K562 (cell line): ENCODE measurements around the gene PEX5. TPM values are rescaled to one million over a fixed set of nuclear protein-coding genes. Genes with fewer than 3 reads are reported as not detected.

Experiments used
- ATAC-seq: fragments of 200-7000 bp; cut with Tn5 transposase; 3 replicates; pipeline ENCODE4 v1.9.1; 2020; ENCODE audit warnings: moderate library complexity
- BruUV-seq: library from RNA; stranded (reverse); fragments of 400-500 nt; replicated peaks from 2 replicates; lab custom pipeline; 2021; lab: Mats Ljungman, UMichigan
- CTCF ChIA-PET: fragments of 300-600 bp; formaldehyde crosslinking; extraction: SDS; loops from one replicate; lab custom pipeline; 2021; ENCODE audit warnings: low intra/inter-chr PET ratio; lab: Yijun Ruan, JAX
- POLR2A ChIA-PET: fragments of 300-600, 350-650 bp; sonication (Branson Sonifier 250); formaldehyde crosslinking; extraction: SDS; loops from one replicate; lab custom pipeline; 2021; ENCODE audit warnings: antibody characterized with exemption, inconsistent platforms; lab: Yijun Ruan, JAX
- DNase-seq, 4 experiments: peaks; one replicate each; pipeline versions ENCODE4 v3.0.0 to v3.0.0-alpha.2; 2011 to 2018; ENCODE audit warnings: low spot score in 3 of 4, mixed read lengths in 3 of 4; ENCODE audit errors: extremely low read depth in 1 of 4
- FAIRE-seq: peaks from 2 replicates; lab custom pipeline; 2011; peaks lifted over from hg19 to GRCh38; lab: Jason Lieb, UNC
- H2AFZ ChIP-seq: 2 replicates; pipeline ENCODE4 v1.6.0; 2011; ENCODE audit warnings: low read depth, low read length, control low read depth, inconsistent platforms
- H3K27ac ChIP-seq: fragments of 200-600 bp; 3 replicates; pipeline ENCODE4 v1.8.0; 2011; ENCODE audit warnings: low read depth, mild to moderate bottlenecking, control low read depth, inconsistent platforms, low read length, moderate library complexity, mixed read lengths; ENCODE audit errors: extremely low read depth
- H3K27me3 ChIP-seq, 2 experiments: fragments of 300-600 bp in 1 of 2; 2 replicates in 1 of 2; 3 replicates in 1 of 2; pipeline versions ENCODE4 v1.6.0 to v1.8.0; 2011; ENCODE audit warnings: inconsistent platforms in 2 of 2, low read length in 2 of 2, mild to moderate bottlenecking in 1 of 2, mixed read lengths in 1 of 2, moderate library complexity in 1 of 2; ENCODE audit not compliant: control insufficient read depth in 2 of 2, insufficient read depth in 2 of 2
- H3K36me3 ChIP-seq: fragments of 300-600 bp; 3 replicates; pipeline ENCODE4 v1.8.0; 2011; ENCODE audit warnings: mild to moderate bottlenecking, low read length, inconsistent platforms; ENCODE audit not compliant: control insufficient read depth, insufficient read depth
- H3K4me1 ChIP-seq, 2 experiments: fragments of 200-600 bp in 1 of 2; replicated peaks in 1 of 2; 2 replicates in 1 of 2; 3 replicates in 1 of 2; pipeline versions ENCODE4 v1.5.1 to v1.8.0; 2011; ENCODE audit warnings: inconsistent platforms in 2 of 2, low read length in 2 of 2, mild to moderate bottlenecking in 1 of 2, mixed read lengths in 1 of 2, moderate library complexity in 1 of 2; ENCODE audit not compliant: control insufficient read depth in 2 of 2, insufficient read depth in 2 of 2
- H3K4me2 ChIP-seq: 2 replicates; pipeline ENCODE4 v1.6.1; 2011; ENCODE audit warnings: low read length, control low read depth, inconsistent platforms, mixed read lengths; ENCODE audit not compliant: insufficient read depth
- H3K4me3 ChIP-seq: fragments of 200-600 bp; sonication (generic), shearing (Covaris generic); 2 replicates; pipeline ENCODE4 v1.5.1; 2016; ENCODE audit warnings: control low read depth, inconsistent platforms
- H3K79me2 ChIP-seq: fragments of 200-600 bp; 3 replicates; pipeline ENCODE4 v1.8.0; 2011; ENCODE audit warnings: low read length, inconsistent platforms; ENCODE audit not compliant: control insufficient read depth, insufficient read depth
- H3K9ac ChIP-seq, 2 experiments: 2 replicates each; pipeline versions ENCODE4 v1.6.0 to v1.6.1; 2011; ENCODE audit warnings: low read depth in 2 of 2, low read length in 2 of 2, control low read depth in 1 of 2, inconsistent platforms in 1 of 2, mild to moderate bottlenecking in 1 of 2, mixed read lengths in 1 of 2; ENCODE audit not compliant: insufficient read depth in 1 of 2
- H3K9me1 ChIP-seq: one replicate; pipeline ENCODE4 v1.6.0; 2011; ENCODE audit warnings: inconsistent platforms, mild to moderate bottlenecking, low read length, moderate library complexity; ENCODE audit not compliant: control insufficient read depth, insufficient read depth
- H3K9me3 ChIP-seq: replicated peaks from 2 replicates; pipeline ENCODE4 v1.5.1; 2011; ENCODE audit warnings: low read depth, low read length, inconsistent platforms; ENCODE audit not compliant: control insufficient read depth, insufficient read depth
- H4K20me1 ChIP-seq: replicated peaks from 2 replicates; pipeline ENCODE4 v1.6.1; 2011; ENCODE audit warnings: low read length, inconsistent platforms, mixed read lengths; ENCODE audit not compliant: control insufficient read depth, insufficient read depth
- NFIC ChIP-seq: fragments of 450-650 bp; IDR thresholded peaks from 2 replicates; pipeline ENCODE4 v1.6.1; 2017; ENCODE audit warnings: mild to moderate bottlenecking, inconsistent platforms
- RBM25 ChIP-seq: fragments of 200-400 bp; formaldehyde crosslinking; IDR thresholded peaks from 2 replicates; pipeline ENCODE4 v1.6.1; 2018; ENCODE audit warnings: low read length, low read depth, moderate library complexity; ENCODE audit not compliant: severe bottlenecking
- TRIM28 ChIP-seq: fragments of 450-650 bp; IDR thresholded peaks from 2 replicates; pipeline ENCODE4 v1.6.1; 2017
- WGBS: fragments of 100-300 bp; shearing (Covaris generic); methylation state at CpG from one replicate; pipeline ENCODE4 v1.1.6; 2016; ENCODE audit warnings: low coverage, mixed read lengths; ENCODE audit not compliant: insufficient coverage; ENCODE audit errors: missing lambda C conversion rate; 5-methylcytosine and 5-hydroxymethylcytosine counted together
- in situ Hi-C: fragments of 300-500 bp; cut with MboI; formaldehyde crosslinking; loops from 4 replicates; pipeline ENCODE4 v1.15.0; 2018; ENCODE audit warnings: inconsistent platforms, mixed read lengths
- intact Hi-C: fragments of 100-400 bp; cut with micrococcal nuclease; formaldehyde crosslinking; loops from 2 replicates; pipeline ENCODE4 v1.14.2; 2022
- polyA plus RNA-seq, 8 experiments: library from polyadenylated mRNA; depleted of rRNA in 4 of 8; stranded (reverse) in 5 of 8; unstranded in 3 of 8; fragments of >200 nt; fragmentation: Nextera tagmentation in 2 of 8; fragmentation: Illumina TruSeq in 1 of 8; extraction: Ambion mirVana in 2 of 8; extraction: Trizol in 1 of 8; gene quantifications; 2 replicates each; pipeline versions ENCODE4 v1.2.1 to v1.2.3, GENCODE V29; 2011 to 2014; ENCODE audit warnings: inconsistent platforms in 1 of 8, missing spikeins in 1 of 8
- total RNA-seq, 7 experiments: library from RNA; depleted of rRNA in 6 of 7; stranded (reverse); fragments of >200 nt in 6 of 7; fragmentation: Illumina TruSeq in 2 of 7; extraction: Trizol in 2 of 7; gene quantifications; 2 replicates each; pipeline versions ENCODE4 v1.2.1 to v1.2.3, GENCODE V29; 2011 to 2021; ENCODE audit warnings: low replicate concordance in 1 of 7

Gene PEX5
- total and polyA plus RNA-seq, 9 of the 15 experiments (the other 6 are each of a cell fraction or from before 2014, with no cell fraction given): 1.4 to 26.1 (median 14.0) TPM

- no peaks in the 10 kb centered on the region for H3K9me3 ChIP-seq
- H2AFZ ChIP-seq: no peak overlapping the region
- ChIA-PET POLR2A (interaction anchor here (0.6 kb wide), 1 partner anchor 10 kb away, joined by 3 read pairs; no protein-coding TSS in a partner anchor), CTCF (no interaction called here)
- 87% methylated on average over 7 of the region's 8 CpGs for WGBS
- H3K9ac ChIP-seq: peak overlapping the region in 1 of 2 experiments; percentile 35; a peak in 1 of 4 replicates
- intact Hi-C loops (no loop called here), in situ Hi-C loops (no loop called here)
- peaks cover 0 to 9% of the 10 kb centered on the region in 2 experiments; a peak in 2 of 5 replicates for H3K4me1 ChIP-seq
- ATAC-seq: no peak
- no peak for FAIRE-seq
- H3K4me3 ChIP-seq: no peak overlapping the region
- H3K27me3 ChIP-seq: no peaks in the 10 kb centered on the region
- H3K27ac ChIP-seq: no peak overlapping the region
- H4K20me1 ChIP-seq: no peaks in the 10 kb centered on the region
- no peak for DNase-seq
- no peak overlapping the region for H3K4me2 ChIP-seq
- TF ChIP-seq TRIM28 (no peak), NFIC (peak; percentile 19; the same call in 1 of the 2 replicates), RBM25 (no peak)
- H3K36me3 ChIP-seq: peaks cover 13% of the 10 kb centered on the region; the same call in 1 of the 3 replicates
- no TSS peak for BruUV-seq
- H3K79me2 ChIP-seq: no peaks in the 10 kb centered on the region
- no peaks in the 10 kb centered on the region for H3K9me1 ChIP-seq
Measured at GRCh38 chr12:7155471-7156034, 33.9 kb upstream of the PEX5 start.
